GM19240 (cell line): ENCODE data around the gene NBEAL2.

Experiments used
- DNase-seq: peaks from one replicate; pipeline ENCODE4 v3.0.0; 2011; ENCODE audit warnings: low spot score; ENCODE audit not compliant: insufficient read length

The NBEAL2 gene

GRCh38 chr3:47000198-47000815, 20.8 kb downstream of the NBEAL2 start:
- DNase-seq: no peak

DNA sequence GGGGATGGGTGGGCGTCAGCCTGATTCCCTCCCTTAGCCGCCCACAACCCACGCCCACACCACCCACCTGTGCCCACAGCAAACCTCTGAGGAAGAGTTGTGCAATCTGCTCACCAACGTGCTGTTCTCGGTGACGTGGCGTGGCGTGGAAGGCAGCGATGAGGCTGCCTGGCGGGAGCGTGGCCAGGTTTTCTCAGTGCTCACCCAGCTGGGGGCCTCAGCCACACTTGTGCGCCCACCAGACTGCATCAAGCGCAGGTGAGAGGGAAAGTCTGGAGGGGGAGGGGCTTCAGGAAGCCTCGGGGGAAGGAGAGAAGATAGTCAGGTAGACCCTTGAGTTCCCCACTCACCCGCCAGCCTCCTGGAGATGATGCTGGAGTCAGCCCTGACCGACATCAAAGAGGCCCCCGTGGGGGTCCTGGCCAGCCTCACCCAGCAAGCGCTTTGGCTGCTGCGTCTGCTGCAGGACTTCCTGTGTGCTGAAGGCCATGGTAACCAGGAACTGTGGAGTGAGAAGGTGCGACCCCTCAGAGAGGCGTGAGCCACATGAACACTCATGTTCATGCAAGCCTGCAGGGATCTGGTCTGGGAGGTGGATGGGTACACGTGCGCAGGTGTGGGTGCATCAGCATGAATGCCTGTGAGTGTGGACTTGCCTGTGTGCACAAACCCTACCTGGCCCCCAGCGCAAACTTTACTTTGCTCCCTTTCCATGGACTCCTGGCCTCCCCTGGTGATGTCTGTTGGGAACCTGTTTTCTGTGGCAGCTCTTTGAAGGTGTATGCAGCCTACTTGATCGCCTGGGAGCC, 21.7 kb downstream of the NBEAL2 start:
- DNase-seq: no peak

- no peak for DNase-seq
Observed at GRCh38 chr3:47001731-47002170, 22.3 kb downstream of the NBEAL2 start.

GRCh38 chr3:47002171-47003055, 22.9 kb downstream of the NBEAL2 start:
- no peak for DNase-seq

- no peak for DNase-seq
Observed at GRCh38 chr3:47003056-47003410, 23.6 kb downstream of the NBEAL2 start.

DNA sequence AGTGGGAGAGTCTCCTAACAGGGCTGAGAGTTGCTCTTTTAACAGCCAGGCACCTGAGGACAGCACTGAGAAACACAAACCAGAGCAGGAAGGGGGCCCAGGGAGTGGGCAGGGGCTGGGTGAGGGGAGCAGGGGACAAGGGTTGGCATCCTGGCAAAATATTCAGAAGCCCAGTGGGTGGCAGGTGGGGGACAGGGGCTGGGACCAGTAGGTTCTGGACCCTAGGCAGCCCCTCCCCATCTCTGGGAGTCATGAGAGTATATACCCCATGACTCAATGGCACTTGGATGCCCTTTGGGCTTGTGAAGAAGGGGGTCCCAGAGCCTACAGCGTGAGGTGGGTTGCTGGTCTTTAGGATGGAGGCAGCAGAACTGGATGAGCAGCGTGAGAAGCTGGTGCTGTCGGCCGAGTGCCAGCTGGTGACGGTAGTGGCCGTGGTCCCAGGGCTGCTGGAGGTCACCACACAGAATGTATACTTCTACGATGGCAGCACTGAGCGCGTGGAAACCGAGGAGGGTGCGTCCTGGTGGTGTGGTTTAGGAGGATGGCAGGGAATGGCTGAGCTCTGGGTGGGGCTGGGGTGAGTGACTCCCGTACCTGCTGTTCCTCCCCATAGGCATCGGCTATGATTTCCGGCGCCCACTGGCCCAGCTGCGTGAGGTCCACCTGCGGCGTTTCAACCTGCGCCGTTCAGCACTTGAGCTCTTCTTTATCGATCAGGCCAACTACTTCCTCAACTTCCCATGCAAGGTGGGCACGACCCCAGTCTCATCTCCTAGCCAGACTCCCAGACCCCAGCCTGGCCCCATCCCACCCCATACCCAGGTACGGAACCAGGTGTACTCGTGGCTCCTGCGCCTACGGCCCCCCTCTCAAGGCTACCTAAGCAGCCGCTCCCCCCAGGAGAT, 24.2 kb downstream of the NBEAL2 start:
- DNase-seq: no peak

GRCh38 chr3:47004369-47005211, 25.1 kb downstream of the NBEAL2 start:
- DNase-seq: no peak

- DNase-seq: no peak
Observed at GRCh38 chr3:47005212-47006144, 26.0 kb downstream of the NBEAL2 start.

DNA sequence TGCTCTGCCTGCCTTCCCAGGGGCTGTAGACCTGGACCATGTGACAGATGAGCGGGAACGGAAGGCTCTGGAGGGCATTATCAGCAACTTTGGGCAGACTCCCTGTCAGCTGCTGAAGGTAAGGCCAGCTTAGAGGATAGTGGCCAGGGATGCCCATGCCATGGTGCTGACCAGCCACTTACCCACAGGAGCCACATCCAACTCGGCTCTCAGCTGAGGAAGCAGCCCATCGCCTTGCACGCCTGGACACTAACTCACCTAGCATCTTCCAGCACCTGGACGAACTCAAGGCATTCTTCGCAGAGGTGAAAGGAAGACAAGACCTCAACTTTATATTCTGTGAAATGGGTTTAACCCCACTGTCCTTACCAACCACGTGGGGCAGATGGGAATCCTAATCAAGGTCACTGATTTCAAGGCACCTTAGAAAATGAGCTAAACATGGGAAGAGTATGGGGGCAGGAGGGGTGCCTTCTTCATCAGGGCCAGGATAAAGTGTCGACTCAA, 26.7 kb downstream of the NBEAL2 start:
- DNase-seq: no peak

GRCh38 chr3:47007001-47007400, 27.5 kb downstream of the NBEAL2 start:
- no peak for DNase-seq

DNA sequence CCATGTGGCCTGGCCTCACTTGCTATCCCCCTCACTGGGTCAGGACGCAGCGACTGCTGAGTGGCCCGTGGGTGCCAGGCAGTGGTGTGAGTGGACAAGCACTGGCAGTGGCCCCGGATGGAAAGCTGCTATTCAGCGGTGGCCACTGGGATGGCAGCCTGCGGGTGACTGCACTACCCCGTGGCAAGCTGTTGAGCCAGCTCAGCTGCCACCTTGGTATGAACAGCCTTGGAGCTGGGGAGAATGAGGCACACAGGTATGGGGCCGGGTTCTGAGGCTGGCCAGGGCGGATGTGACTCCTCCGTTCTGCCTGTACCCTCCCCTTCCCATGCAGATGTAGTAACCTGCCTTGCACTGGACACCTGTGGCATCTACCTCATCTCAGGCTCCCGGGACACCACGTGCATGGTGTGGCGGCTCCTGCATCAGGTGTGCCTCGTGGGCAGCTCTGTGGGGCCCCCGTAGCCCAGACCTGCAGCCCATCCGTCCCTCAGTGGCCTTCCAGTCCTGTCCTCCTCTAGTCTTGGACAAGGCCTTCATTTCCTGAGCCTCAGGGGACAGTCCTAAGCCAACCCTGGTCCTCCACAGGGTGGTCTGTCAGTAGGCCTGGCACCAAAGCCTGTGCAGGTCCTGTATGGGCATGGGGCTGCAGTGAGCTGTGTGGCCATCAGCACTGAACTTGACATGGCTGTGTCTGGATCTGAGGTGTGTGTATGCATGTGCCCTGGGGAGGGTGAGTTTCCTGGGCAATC, 28.2 kb downstream of the NBEAL2 start:
- no peak for DNase-seq

DNA sequence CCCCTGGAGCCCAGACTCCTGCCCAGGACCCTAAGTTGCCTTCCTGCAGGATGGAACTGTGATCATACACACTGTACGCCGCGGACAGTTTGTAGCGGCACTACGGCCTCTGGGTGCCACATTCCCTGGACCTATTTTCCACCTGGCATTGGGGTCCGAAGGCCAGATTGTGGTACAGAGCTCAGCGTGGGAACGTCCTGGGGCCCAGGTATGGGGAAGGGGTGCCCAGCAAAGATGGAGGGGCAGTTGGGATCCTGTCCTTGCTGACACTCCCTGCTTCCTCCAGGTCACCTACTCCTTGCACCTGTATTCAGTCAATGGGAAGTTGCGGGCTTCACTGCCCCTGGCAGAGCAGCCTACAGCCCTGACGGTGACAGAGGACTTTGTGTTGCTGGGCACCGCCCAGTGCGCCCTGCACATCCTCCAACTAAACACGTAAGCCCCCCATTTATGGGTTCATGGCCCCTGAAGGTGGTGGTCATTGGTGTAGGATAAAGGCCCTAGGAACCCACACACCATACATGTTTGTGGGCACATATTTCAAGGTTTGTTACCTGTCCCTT, 28.8 kb downstream of the NBEAL2 start:
- no peak for DNase-seq

- DNase-seq: no peak
Observed at GRCh38 chr3:47008851-47009224, 29.4 kb downstream of the NBEAL2 start.

- DNase-seq: peak; percentile 91
Observed at GRCh38 chr3:47009225-47010110, 30.0 kb downstream of the NBEAL2 start.

GRCh38 chr3:47010111-47010712, 30.7 kb downstream of the NBEAL2 start:
- DNase-seq: no peak

GRCh38 chr3:47010910-47011309, 31.4 kb downstream of the NBEAL2 start:
- DNase-seq: no peak
